Right renal pelvis (tissue), 4 donors: ENCODE results near the gene OVOL3. TPM values are rescaled to one million over a fixed set of nuclear protein-coding genes. Genes with fewer than 3 reads are reported as not detected.

Source experiments
- DNase-seq, 4 donors: peaks; one replicate each; pipeline ENCODE4 v3.0.0-alpha.2; 2013; ENCODE audit warnings: low read depth in 4 of 4, low spot score in 3 of 4, missing footprints in 1 of 4
- polyA plus RNA-seq, 4 donors: library from polyadenylated mRNA; unstranded; fragments of 120-200 nt; gene quantifications; one replicate each; pipeline ENCODE4 v1.2.1, GENCODE V29; 2013; ENCODE audit not compliant: insufficient read length in 4 of 4

The OVOL3 gene
- polyA plus RNA-seq, 4 donors: 0.16 TPM; not detected in 3

GRCh38 chr19:36099166-36099785 is 11.7 kb upstream of the OVOL3 start:
- DNase-seq: no peak

GRCh38 chr19:36100476-36100875 is 10.5 kb upstream of the OVOL3 start:
- DNase-seq: no peak

- no peak for DNase-seq
Observed at GRCh38 chr19:36101550-36102327, 9.2 kb upstream of the OVOL3 start.

- no peak for DNase-seq
Observed at GRCh38 chr19:36103040-36103626, 7.8 kb upstream of the OVOL3 start.

- no peak for DNase-seq
Observed at GRCh38 chr19:36103842-36104552, 6.9 kb upstream of the OVOL3 start.

GRCh38 chr19:36106441-36106840 is 4.5 kb upstream of the OVOL3 start:
- DNase-seq: no peak

- DNase-seq: no peak
Observed at GRCh38 chr19:36106991-36107390, 4.0 kb upstream of the OVOL3 start.

GRCh38 chr19:36108684-36109083 is 2.3 kb upstream of the OVOL3 start:
- DNase-seq: no peak

- no peak for DNase-seq
Observed at GRCh38 chr19:36111200-36111539, 227 bp downstream of the OVOL3 start.

- DNase-seq: no peak
Observed at GRCh38 chr19:36112678-36113077, 1.7 kb downstream of the OVOL3 start.

- no peak for DNase-seq
Observed at GRCh38 chr19:36113425-36113824, 2.5 kb downstream of the OVOL3 start.

GRCh38 chr19:36113894-36114720 is 3.2 kb downstream of the OVOL3 start:
- no peak for DNase-seq

- peak; percentile 99 for DNase-seq
Observed at GRCh38 chr19:36114721-36115452, 3.9 kb downstream of the OVOL3 start, which contains the start of gene POLR2I. Gene POLR2I, minus strand, starts transcription at chr19:36114875. Its CDS starts 19 bp downstream, at chr19:36114856.

- no peak for DNase-seq
Observed at GRCh38 chr19:36115453-36116343, 4.8 kb downstream of the OVOL3 start, which contains the start of gene TBCB. Gene TBCB, plus strand, starts transcription at chr19:36115468. Its CDS starts 93 bp downstream, at chr19:36115561.

GRCh38 chr19:36116344-36116637 is 5.3 kb downstream of the OVOL3 start:
- no peak for DNase-seq

- DNase-seq: no peak
Observed at GRCh38 chr19:36120092-36120983, 9.4 kb downstream of the OVOL3 start.

- DNase-seq: no peak
Observed at GRCh38 chr19:36120984-36121358, 10.0 kb downstream of the OVOL3 start.
